Activated CD4-positive, alpha-beta T cell treated with anti-CD3 and anti-CD28 coated beads, Interleukin-2, amount 50 U/mL, for 16 hours (primary cell): Measurements from ENCODE around the gene HPSE2.
"Not testable (repeated sequence)": the region's sequence is repeated elsewhere in the genome, so short reads cannot be mapped to it uniquely, and the experiment has no call there.

Source experiments
- DNase-seq: peaks from one replicate; pipeline ENCODE4 v3.0.0-alpha.2; 2020

Gene HPSE2

DNA sequence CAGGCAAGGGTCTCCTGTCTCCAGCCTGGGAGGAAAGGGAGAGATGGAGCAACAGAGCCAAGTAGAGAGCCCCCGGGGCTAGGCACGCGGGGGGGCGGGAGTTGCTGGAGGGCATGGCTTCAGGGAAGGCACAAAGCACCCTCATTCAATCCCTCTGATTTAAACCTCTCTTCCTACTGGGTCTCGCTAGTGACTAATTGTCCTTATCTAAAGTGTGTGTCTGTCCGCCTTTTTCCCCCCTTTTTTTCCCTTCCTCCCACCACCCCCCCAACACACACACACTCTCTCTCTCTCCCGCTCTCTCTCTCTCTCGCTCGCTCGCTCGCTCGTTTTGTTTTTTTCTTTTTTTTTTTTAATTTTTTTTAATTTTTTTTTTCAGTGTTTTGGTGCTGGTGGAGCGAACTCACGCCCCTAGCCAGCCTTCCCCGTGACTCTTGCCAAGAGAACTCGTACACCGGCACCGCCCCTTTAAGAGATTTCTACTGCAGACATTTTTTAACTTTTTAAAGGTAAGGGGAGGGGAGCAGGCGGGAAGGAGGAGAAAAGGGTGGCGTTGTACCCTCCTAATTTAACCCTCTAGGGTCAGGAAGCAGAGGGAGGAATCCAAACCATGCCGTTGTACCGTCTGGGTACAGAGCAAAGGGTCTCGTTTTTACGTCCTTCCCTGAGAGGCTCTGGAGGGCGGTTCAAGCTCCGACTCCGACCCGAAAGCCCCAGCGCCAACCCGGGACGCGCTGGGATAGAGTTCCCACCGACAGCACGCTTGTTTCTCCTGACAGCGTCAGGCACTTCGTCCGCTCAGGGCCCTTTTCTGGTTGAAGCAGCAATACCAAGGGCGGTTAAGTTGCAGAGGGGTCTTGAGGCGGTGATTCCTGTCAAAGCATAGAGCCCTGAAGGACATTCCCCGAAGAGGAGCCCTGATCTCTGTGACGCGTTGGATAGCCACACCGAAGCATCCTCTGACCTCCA is at the start of gene HPSE2:
TSS of gene HPSE2 (minus strand) at position 195 of the 969 bp plus-strand sequence.
- DNase-seq = no peak

DNA sequence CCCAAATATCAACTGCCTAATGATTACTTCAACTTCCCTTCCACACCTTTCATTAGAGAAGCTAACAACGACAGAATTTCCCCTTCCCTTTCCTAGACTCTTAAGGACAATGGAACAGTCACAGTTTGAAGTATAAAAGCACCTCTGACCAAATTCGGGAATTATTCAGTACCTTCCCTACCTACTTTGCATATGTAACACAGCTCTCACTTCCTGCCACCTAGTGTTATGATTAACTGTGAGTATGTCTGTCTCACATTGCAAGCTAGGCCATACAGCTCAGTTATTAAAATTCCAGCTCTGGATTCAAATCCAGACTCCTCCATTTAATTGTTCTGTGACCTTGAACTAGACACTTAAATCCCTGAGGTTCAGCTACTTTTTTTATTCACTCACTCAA is 44.8 kb upstream of the HPSE2 start:
- no peak for DNase-seq

DNA sequence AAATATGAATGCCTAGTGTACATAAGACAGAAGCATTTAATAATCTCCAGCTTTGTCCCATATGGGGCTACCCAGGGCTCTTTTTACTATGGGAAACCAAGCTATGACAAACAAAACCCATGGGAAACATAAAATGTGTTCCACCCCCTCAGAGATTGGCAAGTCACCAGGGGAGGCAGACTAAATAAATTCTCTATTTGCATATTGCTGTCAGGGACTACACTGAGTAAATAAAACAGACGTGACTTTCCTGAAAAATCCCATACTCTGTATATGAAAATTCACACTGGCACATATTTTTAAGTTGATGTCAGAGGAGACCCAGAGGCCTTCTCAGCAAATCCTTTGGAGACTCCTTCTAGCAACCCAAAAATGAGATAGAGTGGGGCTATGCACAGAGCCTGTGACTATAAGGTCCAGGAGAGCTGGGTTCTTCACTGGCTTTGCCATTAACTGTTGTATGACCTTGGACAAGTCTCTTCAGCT is 44.0 kb upstream of the HPSE2 start:
- no peak for DNase-seq

DNA sequence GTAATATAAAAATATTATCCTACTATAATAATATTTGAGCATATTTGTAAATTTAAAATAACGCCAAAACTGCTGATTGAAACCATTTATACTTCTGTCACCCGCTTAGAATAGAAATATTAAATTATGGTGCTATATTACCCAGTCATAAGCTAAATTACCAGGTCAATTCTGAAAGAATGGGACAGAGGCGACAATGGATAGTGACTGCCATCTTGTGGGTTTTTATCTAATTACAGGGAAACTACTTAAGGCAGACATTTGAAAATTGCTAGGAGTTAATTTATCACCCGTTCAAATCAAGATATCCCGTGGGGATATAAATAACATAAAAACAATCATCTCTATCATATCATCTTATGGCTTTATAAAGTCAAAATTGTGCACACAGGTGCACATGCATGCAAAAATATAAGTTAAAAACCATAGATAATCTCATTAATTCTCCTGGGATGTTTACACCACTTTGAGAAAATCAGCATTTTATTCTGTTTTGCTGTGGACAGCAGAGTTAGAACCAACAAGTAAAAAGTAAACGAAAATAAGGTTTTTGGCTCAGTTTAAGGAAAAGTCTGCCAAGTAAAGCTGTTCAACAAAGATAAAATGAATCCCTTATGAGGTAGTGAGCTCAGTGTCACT is 41.3 kb upstream of the HPSE2 start:
- DNase-seq = peak; percentile 13

DNA sequence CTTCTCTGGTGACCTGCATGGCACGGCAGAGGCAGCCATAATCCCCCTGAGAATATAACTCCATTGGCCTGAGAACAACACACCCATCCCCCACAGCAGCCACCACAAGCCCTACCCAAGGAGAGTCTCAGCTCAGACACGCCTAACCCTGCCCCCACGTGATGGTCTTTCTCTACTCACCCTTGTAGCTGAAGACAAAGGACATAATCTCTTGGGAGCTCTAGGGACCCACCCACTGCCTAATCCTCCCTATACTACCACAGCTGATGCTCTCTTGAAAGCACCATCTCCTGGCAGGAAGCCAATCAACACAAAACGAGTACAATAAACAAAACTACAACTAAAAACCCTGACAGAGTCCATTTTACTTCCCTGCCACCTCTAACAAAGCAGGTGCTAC is 30.7 kb upstream of the HPSE2 start:
- DNase-seq = no peak

DNA sequence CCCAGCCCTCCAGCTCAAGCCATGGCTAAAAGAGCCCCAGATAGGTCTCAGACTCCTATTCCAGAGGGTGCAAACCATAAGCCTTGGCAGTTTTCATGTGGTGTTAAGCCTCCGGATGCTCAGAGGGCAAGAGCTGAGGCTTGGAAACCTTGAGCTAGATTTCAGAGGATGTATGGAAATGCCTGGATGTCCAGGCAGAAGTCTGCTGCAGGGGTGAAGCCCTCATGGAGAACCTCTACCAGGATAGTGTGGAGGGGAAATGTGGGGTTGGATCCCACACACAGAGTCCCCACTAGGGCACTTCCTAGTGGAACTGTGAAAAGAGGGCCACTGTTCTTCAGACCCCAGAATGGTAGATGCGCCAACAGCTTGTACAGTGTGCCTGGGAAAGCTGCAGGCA is 13.2 kb upstream of the HPSE2 start:
- DNase-seq = no peak

DNA sequence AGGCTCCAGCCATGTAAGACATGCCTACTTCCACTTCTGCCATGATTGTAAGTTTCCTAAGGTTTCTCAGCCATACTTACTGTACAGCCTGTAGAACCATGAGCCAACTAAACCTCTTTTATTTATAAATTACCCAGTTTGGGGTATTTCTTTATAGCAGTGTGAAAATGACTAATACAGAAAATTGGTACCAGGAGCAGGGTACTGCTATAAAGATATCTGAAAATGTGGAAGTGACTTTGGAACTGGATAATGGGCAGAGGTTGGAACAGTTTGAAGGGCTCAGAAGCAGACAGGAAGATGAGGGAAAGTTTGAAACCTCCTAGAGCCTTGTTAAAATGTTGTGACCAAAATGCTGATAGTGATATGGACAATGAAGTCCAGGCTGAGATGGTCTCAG is 12.2 kb upstream of the HPSE2 start:
- not testable (repeated sequence) for DNase-seq

DNA sequence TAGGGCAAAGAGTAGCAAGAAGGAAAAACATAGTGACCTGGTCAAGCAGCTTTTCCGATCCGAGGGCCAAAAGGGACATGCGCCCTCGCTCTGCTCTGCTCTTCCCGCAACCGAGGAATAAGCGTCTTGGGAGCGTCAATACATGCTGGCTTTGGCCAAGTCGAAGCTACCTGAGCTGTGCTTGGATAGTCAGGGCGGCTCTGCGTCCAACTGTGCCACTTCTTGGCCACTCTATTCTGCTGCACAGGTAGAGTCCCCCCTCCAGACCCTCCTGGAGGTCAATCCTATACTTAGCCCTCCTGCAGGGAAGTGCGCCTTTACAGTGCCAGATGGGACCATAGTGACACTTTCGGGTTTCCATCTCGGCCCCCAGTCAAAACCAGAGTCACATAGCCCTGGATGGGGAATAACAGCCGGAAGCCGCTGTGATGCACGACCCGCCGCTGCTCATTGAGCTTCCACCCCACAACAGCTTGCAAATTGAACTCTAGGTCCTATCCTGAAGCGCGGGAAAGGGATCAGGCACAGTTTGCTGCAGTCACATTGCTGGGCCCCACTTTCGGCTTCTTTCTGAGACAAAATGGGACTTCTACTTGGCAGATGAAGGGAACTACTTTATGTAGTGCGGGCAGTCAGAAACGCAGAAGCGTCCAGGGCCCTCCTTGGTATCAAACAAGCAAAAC is 1.1 kb upstream of the HPSE2 start:
- DNase-seq = no peak

DNA sequence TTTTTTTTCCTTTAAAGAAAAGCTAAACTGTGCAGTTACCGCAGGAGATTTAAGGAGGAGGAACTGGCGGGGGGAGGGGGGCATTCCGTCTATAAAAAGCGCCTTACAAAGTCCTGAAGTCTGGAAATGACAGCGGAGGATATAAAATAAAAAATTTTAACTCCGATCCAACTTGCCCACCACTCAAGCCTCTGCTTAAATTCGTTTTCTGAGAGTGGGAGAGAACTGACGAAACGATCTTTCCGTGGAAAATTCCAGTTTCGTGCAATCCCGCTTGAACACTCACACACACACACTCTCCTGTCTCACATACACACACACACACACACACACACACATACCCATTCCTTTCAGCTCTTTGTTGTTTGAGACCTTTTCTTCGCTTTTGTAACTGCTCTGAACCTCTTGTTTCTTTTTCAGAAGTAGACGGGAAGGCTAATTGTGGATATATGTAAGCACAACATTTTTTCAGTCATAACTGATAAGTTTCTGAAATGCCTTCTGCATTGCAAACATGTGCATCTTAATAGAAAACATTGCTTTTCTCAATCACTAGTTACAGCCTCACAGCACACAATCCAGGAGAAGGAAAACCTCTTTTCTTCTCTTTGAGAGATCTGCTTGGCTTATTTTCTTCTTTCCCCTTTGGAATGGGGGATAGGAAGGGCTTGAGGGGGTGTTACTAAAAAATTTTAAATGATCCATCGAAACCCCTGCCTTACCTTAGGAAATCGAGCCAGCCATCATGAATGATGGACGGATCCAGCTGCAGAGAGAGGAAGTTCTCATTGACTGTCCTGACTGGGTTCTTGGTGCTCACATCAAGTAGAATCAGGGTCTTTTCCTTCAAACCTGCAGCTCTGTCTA is 628 bp downstream of the HPSE2 start:
- DNase-seq = no peak

DNA sequence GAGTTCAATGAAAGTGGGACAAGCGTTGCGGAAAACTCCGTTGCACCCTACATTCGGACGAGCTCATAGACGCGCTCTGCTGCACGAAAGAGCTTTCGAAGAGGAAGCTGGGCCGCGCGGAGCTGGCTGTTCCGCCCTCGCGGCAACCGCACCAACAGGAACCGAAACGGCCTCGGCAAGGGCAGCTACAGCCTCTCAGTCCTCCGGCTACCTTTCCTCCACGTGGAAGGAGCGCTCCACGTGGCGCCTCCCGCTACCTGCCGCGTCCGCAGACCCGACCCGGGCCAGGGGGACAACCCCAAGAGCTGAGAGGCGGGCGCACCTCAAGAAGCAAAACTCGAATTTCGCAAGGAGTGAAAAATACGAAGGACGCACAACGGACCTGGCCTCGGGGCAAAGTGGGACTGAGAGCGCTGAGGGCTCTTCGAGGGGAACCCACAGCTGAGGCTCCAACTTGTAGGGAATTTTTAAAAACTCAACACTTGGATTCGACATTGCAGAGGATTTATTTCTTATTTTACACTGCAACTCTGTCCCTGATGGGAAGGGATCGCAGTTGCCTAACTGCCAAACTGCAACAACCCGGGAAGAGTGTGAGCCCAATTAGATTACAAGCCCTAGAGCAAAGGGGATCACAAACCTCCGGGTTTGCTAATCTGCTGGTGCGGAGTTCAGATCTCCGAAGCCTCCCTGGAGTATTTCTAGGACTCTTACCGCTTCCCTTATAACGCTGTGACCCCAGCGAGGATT is 1.4 kb downstream of the HPSE2 start:
- DNase-seq = peak; percentile 63

DNA sequence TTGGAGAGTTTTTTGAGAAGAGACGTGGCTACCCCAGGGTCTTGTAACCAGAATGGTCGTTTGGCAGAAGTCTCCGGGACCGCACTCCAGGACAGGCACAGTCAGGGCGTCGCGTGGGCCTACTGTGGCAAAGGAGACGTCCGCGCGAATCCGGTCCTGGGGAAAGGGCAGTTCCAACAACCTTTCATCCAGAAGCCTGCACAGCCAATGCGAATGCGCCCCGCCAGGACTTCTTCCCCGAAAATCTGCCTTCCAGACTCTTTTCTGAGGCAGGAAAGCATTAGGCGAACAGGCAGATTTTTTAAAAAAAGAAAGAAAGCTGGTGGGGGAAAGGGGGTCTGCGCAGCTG is 2.0 kb downstream of the HPSE2 start:
- no peak for DNase-seq

DNA sequence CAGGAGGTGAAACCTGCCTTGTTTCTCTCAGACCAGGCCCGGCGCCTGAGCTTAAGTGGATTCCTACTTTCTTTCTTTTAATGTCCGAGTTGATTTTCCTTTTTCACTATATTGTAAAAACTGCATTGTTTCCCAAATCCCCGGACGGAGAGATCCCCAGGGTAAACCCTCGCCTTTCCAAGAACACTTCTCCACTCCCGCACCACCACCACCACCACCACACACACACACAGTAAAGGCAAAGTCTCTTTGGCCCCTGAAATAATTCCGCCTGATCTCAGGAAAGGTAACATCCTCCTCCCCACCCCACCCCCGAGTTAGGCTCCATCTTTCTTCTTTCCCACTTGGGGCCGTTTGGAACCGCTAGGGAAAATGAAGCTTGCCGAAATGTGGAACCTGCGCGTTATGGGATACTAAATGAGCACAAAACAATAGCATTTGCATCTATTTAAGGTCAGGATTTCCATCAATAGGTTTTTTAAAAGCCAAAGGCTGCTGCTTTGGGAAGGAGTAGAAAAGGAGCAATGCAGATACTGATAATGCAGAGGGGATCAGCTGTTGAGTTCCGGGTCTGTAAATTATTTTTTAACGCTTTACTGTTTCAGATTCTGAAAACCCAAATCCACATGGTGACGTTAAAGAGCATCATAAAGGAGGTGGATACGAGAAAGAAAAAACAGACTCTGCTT is 2.5 kb downstream of the HPSE2 start:
- DNase-seq = no peak

DNA sequence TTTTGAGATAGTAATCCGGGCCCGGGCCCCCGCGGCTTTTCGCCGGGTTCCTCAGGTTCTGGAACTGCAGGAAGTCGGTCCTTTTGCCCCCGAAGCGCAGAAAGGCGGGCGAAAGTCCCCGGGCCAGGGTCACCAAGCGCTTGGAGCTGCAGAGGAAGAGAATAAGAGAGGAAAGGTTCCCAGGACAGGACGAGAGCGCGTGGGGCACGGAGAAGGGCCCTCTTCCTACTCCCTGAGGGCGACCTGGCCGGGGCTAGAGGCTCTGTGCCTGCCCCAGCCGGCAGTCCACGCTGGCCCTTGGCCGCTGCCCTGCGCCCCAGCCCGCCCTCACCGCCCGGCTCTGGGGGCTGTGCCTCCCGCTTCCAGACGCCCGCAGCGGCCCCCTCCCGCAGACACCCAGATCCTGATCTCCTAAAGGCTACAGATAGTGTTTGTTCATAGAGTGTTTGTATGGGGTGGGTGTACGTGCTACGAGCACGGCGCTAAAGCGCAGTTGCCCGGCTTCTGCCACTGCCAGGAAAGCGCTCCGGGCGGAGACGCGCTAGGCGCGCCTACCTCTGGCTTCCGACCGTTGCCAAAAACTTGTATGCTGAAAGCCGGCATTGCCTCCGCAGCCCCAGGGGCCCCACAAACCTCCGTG is 3.2 kb downstream of the HPSE2 start:
- DNase-seq = no peak

DNA sequence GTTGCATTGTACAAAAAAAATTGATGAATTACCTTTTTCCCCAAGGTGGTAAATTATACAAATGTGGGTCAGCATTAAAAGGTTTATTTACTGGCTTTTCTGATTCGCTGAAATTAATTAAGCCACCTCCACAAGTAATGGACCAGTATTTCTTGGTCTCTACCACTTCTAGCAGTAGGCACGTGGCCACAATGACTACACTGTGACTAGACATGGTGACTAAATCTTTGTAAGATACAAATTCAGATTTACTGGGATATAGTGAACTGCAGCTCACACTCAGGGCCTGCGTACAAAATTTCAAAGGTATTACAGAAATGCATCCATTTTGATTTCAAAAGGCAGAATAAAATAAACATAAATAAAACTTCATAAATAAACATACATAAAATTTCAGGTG is 10.9 kb downstream of the HPSE2 start:
- no peak for DNase-seq

DNA sequence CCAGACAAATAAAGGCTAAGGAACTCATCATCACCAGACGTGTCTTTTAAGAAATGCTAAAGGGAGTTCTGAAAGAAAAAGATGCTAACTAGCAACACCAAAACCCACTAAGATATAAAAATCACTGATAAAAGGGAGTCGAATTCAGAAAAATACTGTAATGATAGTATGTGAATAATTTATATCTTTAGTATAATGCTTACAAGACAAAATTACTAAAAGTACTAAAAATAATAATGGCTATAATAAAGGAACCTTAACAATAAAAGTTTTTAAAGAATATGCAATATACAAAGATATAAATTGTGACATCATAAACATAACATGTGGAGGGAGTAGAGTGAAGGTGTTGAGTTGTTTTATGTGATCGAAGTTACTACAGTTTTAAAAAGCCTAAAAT is 28.3 kb downstream of the HPSE2 start:
- no peak for DNase-seq

DNA sequence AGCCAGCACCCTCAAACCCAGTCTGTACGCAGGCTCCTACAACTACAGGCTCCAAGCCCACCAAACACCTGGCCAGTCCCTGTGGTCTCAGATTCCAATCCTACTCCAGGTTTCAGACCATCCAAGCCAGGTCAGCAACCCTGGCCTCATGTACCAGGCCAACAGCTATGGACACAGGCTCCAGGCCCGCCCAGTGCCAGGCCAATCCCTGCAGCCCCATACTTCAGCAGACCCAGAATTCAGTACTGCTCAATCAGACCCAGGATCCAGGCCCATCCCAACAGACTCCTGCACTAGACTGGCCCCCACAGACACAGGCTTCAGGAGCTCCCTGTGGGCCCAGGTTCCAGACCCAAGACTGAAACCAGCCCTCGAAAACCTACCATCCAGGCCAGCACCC is 32.3 kb downstream of the HPSE2 start:
- DNase-seq = no peak

DNA sequence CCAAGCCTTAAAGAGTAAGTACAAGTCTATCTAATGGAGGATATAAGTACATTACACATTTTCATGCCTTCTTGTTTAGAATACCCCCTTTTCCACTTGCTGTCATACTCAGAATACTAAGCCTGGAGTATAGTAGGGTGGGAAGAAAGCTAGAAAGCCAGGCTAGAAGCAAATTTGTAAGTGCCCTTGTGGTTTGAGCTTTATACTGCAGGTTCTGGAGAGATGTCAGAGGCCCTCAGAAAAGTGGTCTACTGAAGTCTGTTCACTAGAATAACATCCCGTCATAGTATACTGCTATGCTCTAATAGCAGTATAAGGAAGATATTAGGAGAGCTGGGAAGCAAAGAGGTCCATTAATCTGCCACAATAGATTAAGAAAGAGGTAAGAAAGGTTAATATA is 62.7 kb downstream of the HPSE2 start:
- DNase-seq = no peak

DNA sequence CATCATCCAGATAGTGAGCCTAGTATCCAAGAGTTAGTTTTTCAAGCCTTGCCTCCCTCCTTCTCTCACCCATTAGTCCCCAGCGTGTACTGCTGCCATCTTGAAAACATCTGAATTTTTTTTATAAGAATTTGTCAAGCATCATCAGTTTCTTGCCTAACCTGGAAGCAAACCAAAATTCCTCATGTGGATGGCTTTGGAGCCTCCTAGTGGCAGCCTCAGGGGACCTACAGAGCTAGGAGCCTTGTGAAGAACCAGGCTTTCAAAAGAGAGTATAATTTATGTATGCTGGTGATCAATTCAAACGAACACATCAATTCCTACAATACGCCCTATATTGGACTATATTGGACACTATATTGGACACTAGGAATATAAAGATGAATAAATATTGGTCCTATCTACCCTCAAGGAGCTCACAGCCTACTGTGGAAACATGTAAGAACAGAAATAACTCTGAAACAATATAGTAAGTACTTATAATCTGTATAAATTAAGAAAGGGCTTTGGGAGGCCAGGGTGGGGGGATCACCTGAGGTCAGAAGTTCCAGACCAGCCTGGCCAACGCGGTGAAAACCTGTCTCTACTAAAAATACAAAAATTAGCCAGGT is 63.4 kb downstream of the HPSE2 start:
- no peak for DNase-seq

DNA sequence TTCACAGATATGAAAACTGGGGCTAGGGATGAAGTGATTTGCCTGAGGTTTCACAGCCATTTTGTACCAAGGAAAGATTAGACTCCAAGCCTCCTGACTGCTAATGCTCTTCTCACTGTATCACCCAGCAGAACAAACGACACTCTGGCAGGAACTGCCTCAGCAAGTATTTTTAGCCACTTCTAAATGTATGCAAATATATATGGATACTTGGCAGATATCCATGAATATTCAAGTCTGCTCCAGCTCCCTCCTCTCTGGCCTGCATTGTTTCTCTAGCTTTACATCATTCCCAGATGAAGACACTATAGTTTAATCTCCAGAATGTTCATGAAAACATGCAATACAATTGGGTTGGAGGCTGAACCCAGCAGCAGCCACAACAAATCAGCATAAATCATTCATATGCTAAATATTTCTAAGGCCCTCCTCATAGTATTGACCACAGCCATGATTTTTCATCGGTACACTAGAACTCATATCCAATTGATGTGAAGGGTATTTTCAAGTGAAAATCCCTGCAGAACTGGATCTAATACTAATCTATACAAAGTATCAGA is 65.5 kb downstream of the HPSE2 start:
- no peak for DNase-seq

DNA sequence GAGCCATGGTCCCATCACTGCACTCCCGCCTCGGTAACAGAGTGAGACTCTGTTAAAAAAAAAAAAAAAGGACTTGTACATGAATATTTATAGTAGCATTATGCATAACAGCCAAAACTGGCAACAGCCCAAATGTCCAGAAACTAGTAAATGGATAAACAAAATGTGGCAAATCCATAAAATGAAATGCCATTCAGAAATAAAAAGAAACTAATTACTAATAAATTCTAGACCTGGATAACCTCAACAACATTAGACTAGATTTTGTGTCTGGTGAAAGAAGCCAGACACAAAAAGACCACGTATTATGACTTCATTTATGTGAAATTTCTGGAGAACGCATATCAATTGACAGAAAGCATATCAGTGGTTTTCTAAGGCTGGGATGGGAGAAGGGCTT is 74.5 kb downstream of the HPSE2 start:
- DNase-seq = no peak
